CD4-positive, alpha-beta T cell treated with Interleukin-15 for 4 hours (primary cell): ENCODE measurements around the gene DIAPH2.
"Not testable (repeated sequence)": the region's sequence is repeated elsewhere in the genome, so short reads cannot be mapped to it uniquely, and the experiment has no call there.

Experiments used
- DNase-seq: peaks from one replicate; pipeline ENCODE4 v3.0.0-alpha.2; 2020; ENCODE audit warnings: low spot score

DIAPH2 gene

GRCh38 chrX:97389761-97390192 lies 705.1 kb downstream of the DIAPH2 start:
- DNase-seq, result no peak

DNA sequence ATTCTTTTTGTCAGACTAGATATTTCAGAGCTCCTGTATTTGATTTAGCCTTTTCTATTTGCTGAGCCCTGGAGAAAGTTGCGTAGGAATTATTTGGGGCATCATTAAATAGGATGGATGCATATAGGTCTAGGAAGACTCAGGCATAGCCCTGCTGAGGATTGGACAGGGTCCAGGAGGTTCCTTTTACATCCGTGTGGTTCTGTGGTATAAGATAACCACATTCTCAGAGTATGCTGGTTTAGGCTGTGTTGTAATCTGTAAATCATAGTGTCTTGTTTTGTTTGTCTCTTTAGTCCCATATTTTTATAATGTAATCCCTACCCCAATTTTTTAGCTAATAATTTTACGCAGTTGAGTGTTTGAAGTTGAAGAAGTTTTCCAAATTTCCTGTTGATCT lies 712.7 kb downstream of the DIAPH2 start:
- no peak for DNase-seq

DNA sequence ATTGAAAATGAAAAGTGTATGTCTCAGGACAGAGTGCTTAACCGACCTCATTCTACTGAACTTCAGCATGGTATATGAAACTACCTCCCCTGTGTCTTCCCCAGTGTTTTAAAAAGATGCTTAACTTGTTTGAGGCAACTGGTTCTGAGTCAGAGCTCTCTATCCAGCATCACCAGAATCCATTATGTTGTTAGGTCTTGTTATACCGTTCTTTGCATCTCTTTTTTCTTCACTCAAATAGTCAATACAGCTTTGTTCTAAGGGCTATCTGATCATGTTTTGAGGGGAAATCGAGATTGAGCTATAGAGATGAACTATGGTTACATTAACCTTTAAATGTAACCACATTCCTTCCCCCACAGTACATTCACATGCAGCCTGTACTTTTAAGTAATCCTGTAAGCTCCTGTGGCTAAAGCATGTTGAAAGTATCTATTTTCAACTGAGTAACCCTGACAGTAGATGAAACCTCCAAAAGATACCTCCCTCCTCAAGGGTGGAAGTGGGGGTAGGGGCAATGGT lies 713.4 kb downstream of the DIAPH2 start:
- DNase-seq, result no peak

- DNase-seq, result no peak
Measured at GRCh38 chrX:97399400-97399799, 714.8 kb downstream of the DIAPH2 start.

DNA sequence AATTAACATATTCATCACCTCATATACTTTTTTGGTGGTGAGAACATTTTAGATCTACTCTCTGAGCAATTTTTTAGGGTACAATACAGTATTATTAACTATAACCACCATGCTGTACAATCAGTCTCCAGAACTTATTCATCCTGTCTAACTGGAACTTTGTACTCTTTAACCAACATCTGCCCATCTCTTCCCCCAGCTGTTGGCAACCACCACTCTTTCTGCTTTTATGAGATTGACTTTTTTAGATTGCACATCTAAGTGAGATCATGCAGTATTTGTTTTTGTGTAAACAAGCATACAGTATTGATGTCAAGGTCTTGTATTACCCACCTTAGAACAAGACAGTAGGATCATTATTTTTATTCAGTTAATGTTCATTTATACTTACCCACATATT lies 715.9 kb downstream of the DIAPH2 start:
- no peak for DNase-seq

DNA sequence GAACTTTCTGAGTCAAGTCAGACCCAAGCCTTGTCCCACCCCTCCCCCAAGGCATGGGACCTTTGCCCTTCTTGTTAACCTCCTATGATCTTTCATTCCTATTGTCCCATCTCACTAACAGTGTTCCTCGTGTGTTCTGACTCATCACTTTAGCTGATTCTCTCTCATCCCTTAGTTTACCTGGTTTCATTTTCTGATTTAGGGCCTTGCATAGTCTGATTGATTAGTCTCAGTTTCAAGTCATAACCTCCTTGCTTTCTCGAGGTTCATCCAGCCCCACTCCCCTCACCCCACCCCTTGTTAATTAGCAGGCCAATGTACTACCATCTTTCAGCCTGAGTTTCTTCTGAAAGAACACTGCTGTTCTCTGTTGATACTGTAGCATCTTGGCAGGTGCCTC lies 716.5 kb downstream of the DIAPH2 start:
- no peak for DNase-seq

- no peak for DNase-seq
Measured at GRCh38 chrX:97401586-97402136, 717.0 kb downstream of the DIAPH2 start.

DNA sequence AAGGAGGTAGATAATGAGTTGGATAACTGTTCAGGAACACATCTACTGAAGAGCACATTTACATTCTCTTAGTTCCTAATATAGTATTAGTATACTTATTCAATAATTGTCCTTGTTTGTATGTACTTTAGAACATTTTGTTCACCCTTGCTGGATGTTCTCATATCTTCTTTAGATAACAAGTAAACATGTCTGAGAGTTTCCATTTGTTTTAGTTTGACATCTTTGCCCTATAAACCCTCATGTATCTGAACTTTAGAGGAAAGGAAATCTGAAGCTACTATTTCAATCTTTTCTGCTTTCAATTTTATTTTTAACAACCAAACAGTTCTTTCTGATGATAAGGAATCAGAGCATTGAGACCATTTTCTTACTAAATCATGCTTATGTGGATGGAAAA lies 717.7 kb downstream of the DIAPH2 start:
- DNase-seq, result no peak

GRCh38 chrX:97402903-97403302 lies 718.3 kb downstream of the DIAPH2 start:
- no peak for DNase-seq

GRCh38 chrX:97405031-97405660 lies 720.5 kb downstream of the DIAPH2 start:
- no peak for DNase-seq

- DNase-seq, result not testable (repeated sequence)
Measured at GRCh38 chrX:97409632-97410415, 725.2 kb downstream of the DIAPH2 start.

- DNase-seq, result no peak
Measured at GRCh38 chrX:97416461-97416860, 731.8 kb downstream of the DIAPH2 start.

- no peak for DNase-seq
Measured at GRCh38 chrX:97429101-97429500, 744.5 kb downstream of the DIAPH2 start.

GRCh38 chrX:97431281-97431680 lies 746.6 kb downstream of the DIAPH2 start:
- DNase-seq, result no peak

GRCh38 chrX:97446298-97446882 lies 761.7 kb downstream of the DIAPH2 start:
- DNase-seq, result no peak

DNA sequence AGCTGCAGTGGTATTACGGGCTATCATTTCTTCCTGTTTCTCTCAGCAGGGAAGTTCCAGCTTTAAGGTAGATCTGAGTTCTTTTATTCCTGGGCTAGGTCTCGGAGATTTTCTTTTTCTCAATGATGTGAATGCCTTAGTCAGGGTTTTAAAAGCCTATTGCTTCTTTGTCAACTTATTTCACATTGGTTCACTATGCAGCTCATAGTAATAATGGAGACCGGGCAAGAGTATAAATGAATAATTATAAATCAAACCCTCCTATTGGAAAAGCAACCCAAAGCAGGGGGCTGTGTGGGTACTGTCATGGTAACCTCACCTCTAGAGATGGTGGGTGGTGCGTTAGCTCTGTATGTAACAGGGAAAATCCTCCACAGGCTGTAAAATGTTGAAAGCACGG lies 762.7 kb downstream of the DIAPH2 start:
- no peak for DNase-seq

DNA sequence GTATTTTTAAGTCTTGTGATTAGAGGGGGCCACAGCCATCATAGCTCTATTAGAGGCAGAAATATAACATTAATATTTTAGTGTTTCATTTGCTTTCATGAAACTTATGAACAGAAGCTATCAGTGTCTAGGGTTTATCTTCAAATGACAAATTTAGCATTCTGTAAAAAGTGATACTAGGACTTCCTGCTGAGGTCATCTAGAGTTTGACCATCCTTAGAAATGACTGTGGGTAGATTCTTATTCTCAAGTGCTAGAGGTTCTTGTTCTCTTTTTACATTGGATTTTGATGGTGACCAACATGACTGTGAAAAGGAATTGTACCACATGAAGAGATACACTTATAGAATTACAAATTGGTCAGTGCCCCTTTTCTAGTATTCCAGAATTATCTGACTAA lies 767.6 kb downstream of the DIAPH2 start:
- no peak for DNase-seq

DNA sequence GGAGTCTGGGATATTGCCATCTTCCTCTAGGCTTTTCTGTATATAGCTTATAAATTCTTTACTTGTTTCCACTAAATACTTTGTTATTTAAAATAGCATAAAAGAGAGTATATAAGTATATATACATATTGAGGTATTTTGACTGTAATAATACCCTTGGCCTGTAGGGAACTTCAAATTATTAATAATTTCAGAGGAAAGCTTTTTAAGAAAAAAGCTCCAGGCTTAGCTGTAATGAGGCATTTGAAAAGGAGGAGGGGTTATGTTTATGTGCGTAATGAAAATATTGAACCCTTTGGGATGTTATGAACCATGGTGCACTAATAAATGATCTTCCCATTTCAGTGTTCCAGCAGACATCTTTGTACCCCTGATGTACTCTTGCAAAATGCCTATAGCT lies 777.1 kb downstream of the DIAPH2 start:
- no peak for DNase-seq

GRCh38 chrX:97471071-97471470 lies 786.4 kb downstream of the DIAPH2 start:
- DNase-seq, result no peak

- DNase-seq, result no peak
Measured at GRCh38 chrX:97474933-97475332, 790.3 kb downstream of the DIAPH2 start.

DNA sequence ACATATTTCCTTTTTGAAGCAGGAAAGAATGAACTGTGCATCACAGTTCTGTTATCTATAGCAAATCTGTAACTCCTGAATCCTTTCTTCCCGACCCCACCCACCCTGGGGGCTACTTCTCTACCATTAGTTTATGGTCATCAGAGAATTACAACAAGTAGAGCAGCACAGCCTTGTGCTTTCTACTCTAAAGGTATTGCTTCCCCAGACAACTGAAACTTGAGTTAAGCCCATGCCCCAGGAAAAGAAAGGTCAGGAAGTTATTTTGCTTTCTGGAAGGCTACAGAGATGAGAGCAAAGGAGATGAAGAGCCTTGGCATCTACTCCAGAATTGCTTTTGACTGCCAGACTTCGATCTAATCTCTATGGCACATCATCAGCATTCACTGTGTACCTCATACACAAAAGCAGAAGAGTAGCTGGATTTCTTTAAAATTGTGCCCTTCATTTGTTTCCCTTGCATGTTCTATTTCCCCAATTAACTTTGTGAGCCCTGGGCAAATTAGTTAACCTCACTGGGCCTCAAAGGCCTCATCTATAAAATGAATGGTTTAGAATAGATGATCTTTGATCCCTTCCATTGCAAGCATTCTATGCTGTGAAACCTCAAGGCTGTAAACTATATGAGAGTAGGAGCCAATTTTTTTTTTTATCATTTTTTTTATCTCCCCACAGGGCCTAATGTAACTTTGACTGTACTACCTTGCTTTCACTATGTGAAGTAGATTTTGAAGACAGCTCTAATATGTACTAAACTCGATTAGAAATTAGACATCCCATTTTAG lies 794.7 kb downstream of the DIAPH2 start:
- DNase-seq, result no peak

DNA sequence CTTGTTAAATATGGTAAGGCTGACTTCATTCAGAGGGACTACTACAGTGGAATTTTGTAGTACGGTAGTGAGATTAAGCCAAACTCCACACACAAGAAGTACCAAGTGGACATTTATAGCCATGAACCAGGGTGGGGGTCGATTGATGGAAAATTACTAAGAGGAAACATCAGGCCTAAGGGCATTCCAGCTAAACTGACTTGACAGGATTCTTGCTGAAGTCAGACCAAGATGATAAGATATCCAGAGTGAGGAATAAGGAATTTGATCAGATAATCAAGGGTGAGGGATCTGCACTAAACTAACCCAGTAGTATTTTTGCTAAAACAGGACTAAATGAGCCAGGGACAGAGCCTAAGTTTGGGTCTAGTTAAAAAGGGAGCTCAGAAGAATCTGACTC lies 796.6 kb downstream of the DIAPH2 start:
- DNase-seq, result no peak
